ENCODE results near the gene SNRPA1. TPM values are rescaled to one million over a fixed set of nuclear protein-coding genes. Genes with fewer than 3 reads are reported as not detected.

Gene SNRPA1
- total and polyA plus RNA-seq, 2 of the 13 experiments (the other 11 are each of a cell fraction or from before 2014, with no cell fraction given) = 41.2 to 108 TPM

DNA sequence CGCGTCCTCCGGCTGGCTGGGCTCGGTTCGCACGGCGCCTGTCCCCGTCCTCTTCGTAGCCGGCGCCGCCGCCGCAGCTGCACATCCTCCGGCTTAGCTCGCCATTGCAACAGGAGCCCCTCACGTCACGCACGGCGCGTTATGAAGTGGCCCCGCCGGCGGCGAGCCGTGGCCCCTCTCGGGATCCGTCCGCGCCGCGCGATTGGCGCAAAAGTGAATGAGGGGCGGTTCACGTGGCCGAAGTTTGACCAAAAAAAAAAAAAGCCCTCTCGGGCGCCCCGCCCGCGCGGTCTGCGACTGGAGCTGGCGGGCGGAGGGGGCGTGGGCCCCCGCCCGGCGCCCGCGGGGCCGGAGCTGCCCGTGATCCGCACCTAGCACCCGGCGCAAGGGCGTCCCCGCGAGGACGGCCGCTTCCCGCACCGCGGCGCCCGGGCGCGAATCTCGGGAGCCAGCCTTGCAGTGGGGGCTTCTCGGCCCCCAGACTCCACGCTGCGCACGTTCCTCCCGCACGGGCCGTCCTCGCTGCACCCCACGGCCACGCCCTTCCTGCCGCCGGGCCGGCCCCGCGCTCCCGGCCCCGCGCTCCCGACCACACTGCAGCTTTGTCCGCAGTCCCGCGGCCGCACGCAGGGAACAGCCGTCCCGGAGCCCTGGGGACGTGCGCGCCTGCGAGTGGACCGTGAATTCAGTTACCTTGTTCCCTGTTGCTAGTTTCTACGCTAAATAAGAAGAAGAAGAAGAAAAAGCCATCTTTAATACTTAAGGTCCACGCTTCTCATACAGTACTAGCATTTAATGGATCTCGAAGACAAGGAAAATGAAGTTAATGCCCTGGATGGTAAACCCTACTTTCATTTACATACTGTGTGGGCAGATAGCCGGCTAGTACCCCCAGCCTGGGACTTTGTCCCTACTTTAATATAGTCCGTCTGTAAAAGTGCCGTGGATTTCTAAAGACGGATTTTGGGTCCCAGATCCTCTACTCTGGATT lies 42.9 kb downstream of the SNRPA1 start, which contains the start of gene CHSY1 (continued):
- TF ChIP-seq, protein P1, sequence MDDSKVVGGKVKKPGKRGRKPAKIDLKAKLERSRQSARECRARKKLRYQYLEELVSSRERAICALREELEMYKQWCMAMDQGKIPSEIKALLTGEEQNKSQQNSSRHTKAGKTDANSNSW (CRISPR knock-in tag; IDR thresholded peaks at IDR 0.05; ENCODE audit: borderline replicate concordance) = no peak; the same call in 1 of the 2 replicates
- TF ChIP-seq YEATS4 (CRISPR knock-in tag; IDR thresholded peaks at IDR 0.05; ENCODE audit: borderline replicate concordance) (peak; percentile 70; the same call in 1 of the 2 replicates), MIER2 (CRISPR knock-in tag; IDR thresholded peaks at IDR 0.05) (no peak), NR2C2 (CRISPR knock-in tag; IDR thresholded peaks at IDR 0.05; ENCODE audit: borderline replicate concordance) (no peak), SCMH1 (CRISPR knock-in tag; IDR thresholded peaks at IDR 0.05; ENCODE audit: borderline replicate concordance) (no peak), AGO1 (IDR thresholded peaks at IDR 0.05; ENCODE audit: low read depth, low read length, poor library complexity, severe bottlenecking) (no peak)
- TF ChIP-seq, protein P2, sequence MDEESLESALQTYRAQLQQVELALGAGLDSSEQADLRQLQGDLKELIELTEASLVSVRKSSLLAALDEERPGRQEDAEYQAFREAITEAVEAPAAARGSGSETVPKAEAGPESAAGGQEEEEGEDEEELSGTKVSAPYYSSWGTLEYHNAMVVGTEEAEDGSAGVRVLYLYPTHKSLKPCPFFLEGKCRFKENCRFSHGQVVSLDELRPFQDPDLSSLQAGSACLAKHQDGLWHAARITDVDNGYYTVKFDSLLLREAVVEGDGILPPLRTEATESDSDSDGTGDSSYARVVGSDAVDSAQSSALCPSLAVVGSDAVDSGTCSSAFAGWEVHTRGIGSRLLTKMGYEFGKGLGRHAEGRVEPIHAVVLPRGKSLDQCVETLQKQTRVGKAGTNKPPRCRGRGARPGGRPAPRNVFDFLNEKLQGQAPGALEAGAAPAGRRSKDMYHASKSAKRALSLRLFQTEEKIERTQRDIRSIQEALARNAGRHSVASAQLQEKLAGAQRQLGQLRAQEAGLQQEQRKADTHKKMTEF (CRISPR knock-in tag; IDR thresholded peaks at IDR 0.05) = peak; percentile 54; the same call in 1 of the 2 replicates
- TF ChIP-seq, protein P3, sequence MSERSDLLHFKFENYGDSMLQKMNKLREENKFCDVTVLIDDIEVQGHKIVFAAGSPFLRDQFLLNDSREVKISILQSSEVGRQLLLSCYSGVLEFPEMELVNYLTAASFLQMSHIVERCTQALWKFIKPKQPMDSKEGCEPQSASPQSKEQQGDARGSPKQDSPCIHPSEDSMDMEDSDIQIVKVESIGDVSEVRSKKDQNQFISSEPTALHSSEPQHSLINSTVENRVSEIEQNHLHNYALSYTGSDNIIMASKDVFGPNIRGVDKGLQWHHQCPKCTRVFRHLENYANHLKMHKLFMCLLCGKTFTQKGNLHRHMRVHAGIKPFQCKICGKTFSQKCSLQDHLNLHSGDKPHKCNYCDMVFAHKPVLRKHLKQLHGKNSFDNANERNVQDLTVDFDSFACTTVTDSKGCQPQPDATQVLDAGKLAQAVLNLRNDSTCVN (CRISPR knock-in tag; IDR thresholded peaks at IDR 0.05; ENCODE audit: borderline replicate concordance) = 0 out of 2 replicates have a peak, but pooled peaks have one; percentile 15
- TF ChIP-seq, protein P4, sequence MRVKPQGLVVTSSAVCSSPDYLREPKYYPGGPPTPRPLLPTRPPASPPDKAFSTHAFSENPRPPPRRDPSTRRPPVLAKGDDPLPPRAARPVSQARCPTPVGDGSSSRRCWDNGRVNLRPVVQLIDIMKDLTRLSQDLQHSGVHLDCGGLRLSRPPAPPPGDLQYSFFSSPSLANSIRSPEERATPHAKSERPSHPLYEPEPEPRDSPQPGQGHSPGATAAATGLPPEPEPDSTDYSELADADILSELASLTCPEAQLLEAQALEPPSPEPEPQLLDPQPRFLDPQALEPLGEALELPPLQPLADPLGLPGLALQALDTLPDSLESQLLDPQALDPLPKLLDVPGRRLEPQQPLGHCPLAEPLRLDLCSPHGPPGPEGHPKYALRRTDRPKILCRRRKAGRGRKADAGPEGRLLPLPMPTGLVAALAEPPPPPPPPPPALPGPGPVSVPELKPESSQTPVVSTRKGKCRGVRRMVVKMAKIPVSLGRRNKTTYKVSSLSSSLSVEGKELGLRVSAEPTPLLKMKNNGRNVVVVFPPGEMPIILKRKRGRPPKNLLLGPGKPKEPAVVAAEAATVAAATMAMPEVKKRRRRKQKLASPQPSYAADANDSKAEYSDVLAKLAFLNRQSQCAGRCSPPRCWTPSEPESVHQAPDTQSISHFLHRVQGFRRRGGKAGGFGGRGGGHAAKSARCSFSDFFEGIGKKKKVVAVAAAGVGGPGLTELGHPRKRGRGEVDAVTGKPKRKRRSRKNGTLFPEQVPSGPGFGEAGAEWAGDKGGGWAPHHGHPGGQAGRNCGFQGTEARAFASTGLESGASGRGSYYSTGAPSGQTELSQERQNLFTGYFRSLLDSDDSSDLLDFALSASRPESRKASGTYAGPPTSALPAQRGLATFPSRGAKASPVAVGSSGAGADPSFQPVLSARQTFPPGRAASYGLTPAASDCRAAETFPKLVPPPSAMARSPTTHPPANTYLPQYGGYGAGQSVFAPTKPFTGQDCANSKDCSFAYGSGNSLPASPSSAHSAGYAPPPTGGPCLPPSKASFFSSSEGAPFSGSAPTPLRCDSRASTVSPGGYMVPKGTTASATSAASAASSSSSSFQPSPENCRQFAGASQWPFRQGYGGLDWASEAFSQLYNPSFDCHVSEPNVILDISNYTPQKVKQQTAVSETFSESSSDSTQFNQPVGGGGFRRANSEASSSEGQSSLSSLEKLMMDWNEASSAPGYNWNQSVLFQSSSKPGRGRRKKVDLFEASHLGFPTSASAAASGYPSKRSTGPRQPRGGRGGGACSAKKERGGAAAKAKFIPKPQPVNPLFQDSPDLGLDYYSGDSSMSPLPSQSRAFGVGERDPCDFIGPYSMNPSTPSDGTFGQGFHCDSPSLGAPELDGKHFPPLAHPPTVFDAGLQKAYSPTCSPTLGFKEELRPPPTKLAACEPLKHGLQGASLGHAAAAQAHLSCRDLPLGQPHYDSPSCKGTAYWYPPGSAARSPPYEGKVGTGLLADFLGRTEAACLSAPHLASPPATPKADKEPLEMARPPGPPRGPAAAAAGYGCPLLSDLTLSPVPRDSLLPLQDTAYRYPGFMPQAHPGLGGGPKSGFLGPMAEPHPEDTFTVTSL (CRISPR knock-in tag; IDR thresholded peaks at IDR 0.05; ENCODE audit: borderline replicate concordance) = no peak
- TF ChIP-seq, protein P5, sequence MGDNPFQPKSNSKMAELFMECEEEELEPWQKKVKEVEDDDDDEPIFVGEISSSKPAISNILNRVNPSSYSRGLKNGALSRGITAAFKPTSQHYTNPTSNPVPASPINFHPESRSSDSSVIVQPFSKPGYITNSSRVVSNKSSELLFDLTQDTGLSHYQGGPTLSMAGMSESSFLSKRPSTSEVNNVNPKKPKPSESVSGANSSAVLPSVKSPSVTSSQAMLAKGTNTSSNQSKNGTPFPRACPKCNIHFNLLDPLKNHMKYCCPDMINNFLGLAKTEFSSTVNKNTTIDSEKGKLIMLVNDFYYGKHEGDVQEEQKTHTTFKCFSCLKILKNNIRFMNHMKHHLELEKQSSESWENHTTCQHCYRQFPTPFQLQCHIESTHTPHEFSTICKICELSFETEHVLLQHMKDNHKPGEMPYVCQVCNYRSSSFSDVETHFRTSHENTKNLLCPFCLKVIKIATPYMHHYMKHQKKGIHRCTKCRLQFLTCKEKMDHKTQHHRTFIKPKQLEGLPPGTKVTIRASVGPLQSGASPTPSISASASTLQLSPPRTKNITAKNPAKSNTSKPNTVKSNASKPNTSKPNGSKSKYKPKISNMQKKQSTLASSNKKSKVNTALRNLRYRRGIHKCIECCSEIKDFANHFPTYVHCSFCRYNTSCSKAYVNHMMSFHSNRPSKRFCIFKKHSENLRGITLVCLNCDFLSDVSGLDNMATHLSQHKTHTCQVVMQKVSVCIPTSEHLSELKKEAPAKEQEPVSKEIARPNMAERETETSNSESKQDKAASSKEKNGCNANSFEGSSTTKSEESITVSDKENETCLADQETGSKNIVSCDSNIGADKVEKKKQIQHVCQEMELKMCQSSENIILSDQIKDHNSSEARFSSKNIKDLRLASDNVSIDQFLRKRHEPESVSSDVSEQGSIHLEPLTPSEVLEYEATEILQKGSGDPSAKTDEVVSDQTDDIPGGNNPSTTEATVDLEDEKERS (CRISPR knock-in tag; IDR thresholded peaks at IDR 0.05) = no peak
- TF ChIP-seq, protein P6, sequence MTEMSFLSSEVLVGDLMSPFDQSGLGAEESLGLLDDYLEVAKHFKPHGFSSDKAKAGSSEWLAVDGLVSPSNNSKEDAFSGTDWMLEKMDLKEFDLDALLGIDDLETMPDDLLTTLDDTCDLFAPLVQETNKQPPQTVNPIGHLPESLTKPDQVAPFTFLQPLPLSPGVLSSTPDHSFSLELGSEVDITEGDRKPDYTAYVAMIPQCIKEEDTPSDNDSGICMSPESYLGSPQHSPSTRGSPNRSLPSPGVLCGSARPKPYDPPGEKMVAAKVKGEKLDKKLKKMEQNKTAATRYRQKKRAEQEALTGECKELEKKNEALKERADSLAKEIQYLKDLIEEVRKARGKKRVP (CRISPR knock-in tag; IDR thresholded peaks at IDR 0.05) = 0 out of 4 replicates have a peak, but pooled peaks of 1 of the 2 experiments have one; percentile 36

Data from HepG2 (cell line).